Suppressor macrophage treated with lipopolysaccharide for 1 hour (primary cell): ENCODE results near the gene KCNIP4.

Experiments
- DNase-seq, 3 donors: peaks; one replicate each; pipeline ENCODE4 v3.0.0-alpha.2; 2020 to 2022

KCNIP4 gene

GRCh38 chr4:21678711-21679110 lies 269.9 kb downstream of the KCNIP4 start:
- no peak for DNase-seq

GRCh38 chr4:21677173-21677572 lies 271.4 kb downstream of the KCNIP4 start:
- no peak for DNase-seq

GRCh38 chr4:21664355-21664754 lies 284.2 kb downstream of the KCNIP4 start:
- no peak for DNase-seq

- no peak for DNase-seq
Measured at GRCh38 chr4:21656832-21657231, 291.7 kb downstream of the KCNIP4 start.

- DNase-seq: no peak
Measured at GRCh38 chr4:21655031-21655430, 293.5 kb downstream of the KCNIP4 start.

GRCh38 chr4:21652508-21653231 lies 295.9 kb downstream of the KCNIP4 start:
- DNase-seq: no peak

GRCh38 chr4:21649391-21650090 lies 299.0 kb downstream of the KCNIP4 start:
- no peak for DNase-seq

- DNase-seq: no peak
Measured at GRCh38 chr4:21645776-21646175, 302.8 kb downstream of the KCNIP4 start.

- no peak for DNase-seq
Measured at GRCh38 chr4:21641696-21642095, 306.9 kb downstream of the KCNIP4 start.

- DNase-seq: no peak
Measured at GRCh38 chr4:21638171-21638725, 310.3 kb downstream of the KCNIP4 start.

- no peak for DNase-seq
Measured at GRCh38 chr4:21628916-21629610, 319.5 kb downstream of the KCNIP4 start.

- no peak for DNase-seq
Measured at GRCh38 chr4:21628116-21628670, 320.4 kb downstream of the KCNIP4 start.

- no peak for DNase-seq
Measured at GRCh38 chr4:21625447-21625846, 323.1 kb downstream of the KCNIP4 start.

- no peak for DNase-seq
Measured at GRCh38 chr4:21605006-21605405, 343.6 kb downstream of the KCNIP4 start.

- no peak for DNase-seq
Measured at GRCh38 chr4:21596521-21596920, 352.1 kb downstream of the KCNIP4 start.

GRCh38 chr4:21593671-21594001 lies 354.9 kb downstream of the KCNIP4 start:
- no peak for DNase-seq

- no peak for DNase-seq
Measured at GRCh38 chr4:21592970-21593670, 355.5 kb downstream of the KCNIP4 start.

GRCh38 chr4:21577056-21577455 lies 371.5 kb downstream of the KCNIP4 start:
- no peak for DNase-seq

- no peak for DNase-seq
Measured at GRCh38 chr4:21571100-21571499, 377.5 kb downstream of the KCNIP4 start.

GRCh38 chr4:21569638-21570037 lies 378.9 kb downstream of the KCNIP4 start:
- no peak for DNase-seq

GRCh38 chr4:21555083-21555482 lies 393.5 kb downstream of the KCNIP4 start:
- DNase-seq: no peak

- DNase-seq: no peak
Measured at GRCh38 chr4:21554500-21554899, 394.1 kb downstream of the KCNIP4 start.

- no peak for DNase-seq
Measured at GRCh38 chr4:21554066-21554465, 394.5 kb downstream of the KCNIP4 start.
